ENCODE results near the gene METTL6. TPM values are rescaled to one million over a fixed set of nuclear protein-coding genes. Genes with fewer than 3 reads are reported as not detected.
A peak's percentile ranks its signal among the peaks of the same experiment; 100 is the strongest.
"Not testable (repeated sequence)": the region's sequence is repeated elsewhere in the genome, so short reads cannot be mapped to it uniquely, and the experiment has no call there.

Gene METTL6
- total RNA-seq, 1 experiment from 2014 or later, result 29.3 TPM

DNA sequence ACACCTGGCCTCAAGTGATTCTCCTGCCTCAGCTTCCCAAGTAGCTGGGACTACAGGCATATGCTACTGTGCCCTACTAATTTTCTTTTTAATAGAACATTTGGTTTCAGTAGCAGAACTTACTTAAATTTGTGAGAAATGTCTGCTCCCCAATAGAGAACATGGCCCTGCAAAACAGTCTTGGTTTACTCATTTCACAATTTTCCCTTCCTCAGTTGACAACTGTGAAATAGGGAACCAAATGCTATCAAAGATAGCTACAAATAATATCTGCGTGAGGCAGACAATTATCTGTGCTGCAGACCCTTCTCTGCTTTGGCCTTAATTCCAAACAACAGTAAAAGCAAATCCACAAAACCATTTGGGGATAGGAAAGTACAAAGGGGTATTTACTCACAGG is 22.6 kb downstream of the METTL6 start:
- no peak for DNase-seq (ENCODE audit: low read depth)

DNA sequence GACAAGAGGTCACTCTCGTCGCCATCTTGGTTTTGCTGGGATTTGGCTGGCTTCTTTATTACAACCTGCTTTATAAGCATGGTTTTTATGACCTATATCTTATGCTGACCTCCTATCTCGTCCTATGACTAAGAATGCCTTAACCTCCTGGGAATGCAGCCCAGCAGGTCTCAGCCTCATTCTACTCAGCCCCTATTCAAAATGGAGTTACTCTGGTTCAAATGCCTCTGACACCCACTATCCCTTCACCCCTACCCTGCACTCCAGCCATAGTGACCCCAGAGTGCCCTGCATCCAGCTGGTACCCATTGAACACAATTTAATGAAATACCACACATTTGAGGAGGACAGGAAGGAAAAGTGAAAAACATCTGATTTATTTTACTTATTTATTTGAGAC is 23.4 kb downstream of the METTL6 start:
- no peak for DNase-seq (ENCODE audit: low read depth)

DNA sequence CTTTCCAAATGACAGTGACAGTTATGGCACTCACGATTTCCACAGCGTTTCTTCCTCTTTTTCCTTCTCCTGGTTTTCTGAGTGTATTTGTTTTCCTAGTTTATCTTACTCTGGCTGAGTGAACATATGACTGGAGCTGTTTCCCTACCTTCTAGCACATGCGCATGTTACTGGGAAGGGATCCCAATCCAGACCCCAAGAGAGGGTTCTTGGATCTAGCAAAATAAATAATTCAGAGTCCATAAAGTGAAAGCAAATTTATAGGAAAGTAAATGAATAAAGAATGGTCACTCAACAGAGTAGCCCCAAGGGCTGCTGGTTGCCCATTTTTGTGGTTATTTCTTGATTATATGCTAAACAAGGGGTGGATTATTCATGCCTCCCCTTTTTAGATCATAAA is 23.8 kb downstream of the METTL6 start:
- DNase-seq (ENCODE audit: low read depth), result no peak

DNA sequence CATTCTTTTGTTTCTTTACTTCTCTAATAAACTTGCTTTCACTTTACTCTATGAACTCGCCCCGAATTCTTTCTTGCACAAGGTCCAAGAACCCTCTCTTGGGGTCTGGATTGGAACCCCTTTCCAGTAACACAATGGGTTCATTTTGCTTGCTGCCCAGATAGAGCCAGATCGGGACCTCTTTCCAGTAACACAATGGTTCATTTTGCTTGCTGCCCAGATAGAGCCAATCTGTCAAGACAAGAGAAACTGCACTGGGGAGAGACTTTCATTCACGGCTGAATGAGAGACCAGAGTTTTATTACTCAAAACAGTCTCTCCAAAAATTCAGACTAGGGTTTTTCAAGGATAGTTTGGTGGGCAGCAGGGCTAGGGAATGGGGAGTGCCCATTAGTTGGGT is 25.4 kb downstream of the METTL6 start:
- DNase-seq (ENCODE audit: low read depth), result no peak

DNA sequence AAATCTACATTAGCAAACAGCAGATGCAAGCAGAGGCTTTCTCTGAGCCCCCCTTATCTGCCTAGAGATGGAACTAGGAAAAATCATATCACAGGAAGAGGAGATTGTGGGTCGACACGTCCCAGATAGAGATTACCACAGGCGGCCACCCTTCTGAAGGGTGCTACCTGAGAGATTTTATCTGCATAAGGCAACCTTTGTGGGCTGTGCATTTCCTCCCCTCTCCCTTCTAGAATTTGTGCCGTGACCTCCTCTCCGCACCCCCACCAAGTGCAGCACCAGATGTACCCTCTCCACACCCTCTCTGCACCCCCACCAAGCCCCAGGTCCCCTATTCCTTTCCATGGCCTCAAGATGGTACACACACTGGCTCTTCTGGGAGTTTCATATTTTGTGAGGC is 27.4 kb downstream of the METTL6 start:
- no peak for DNase-seq (ENCODE audit: low read depth)

DNA sequence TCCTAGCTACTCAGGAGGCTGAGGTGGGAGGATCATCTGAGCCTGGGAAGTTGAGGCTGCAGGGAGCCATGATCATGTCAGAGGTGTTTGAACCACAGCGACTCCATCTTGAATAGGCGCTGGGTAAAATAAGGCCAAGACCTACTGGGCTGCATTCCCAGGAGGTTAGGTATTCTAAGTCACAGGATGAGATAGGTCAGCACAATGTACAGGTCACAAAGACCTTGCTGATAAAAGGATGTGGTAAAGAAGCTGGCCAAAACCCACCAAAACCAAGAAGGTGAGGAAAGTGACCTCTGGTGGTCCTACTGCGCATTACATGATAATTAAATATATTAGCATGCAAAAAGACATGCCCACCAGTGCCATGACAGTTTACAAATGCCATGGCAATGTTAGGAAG is 28.6 kb downstream of the METTL6 start:
- peak; percentile 30 for DNase-seq (ENCODE audit: low read depth)

DNA sequence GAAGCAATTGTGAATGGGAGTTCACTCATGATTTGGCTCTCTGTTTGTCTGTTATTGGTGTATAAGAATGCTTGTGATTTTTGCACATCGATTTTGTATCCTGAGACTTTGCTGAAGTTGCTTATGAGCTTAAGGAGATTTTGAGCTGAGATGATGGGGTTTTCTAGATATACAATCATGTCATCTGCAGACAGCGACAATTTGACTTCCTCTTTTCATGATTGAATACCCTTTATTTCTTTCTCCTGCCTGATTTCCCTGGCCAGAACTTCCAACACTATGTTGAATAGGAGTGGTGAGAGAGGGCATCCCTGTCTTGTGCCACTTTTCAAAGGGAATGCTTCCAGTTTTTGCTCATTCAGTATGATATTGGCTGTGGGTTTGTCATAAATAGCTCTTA is 34.1 kb downstream of the METTL6 start:
- DNase-seq (ENCODE audit: low read depth), result not testable (repeated sequence)

DNA sequence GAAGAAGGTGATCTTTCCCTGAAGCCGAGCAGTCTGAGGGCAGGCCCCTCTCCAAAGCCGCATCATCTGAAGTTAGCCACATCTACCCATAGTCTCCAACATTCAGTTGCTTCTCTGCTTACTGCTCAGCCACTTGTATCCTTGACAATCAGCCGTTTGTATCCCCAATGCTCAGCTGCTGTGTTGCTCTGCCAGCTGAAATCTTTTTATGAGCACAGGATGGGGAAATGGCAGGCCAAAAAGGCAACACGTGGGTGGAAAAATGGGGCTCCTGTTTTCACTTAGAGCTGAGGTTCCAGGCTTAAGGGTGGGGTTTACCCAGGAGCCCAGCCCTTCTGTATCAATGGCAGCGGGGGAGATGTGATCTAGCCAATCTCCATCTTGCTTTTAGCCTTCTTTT is 36.3 kb downstream of the METTL6 start:
- DNase-seq (ENCODE audit: low read depth), result no peak

DNA sequence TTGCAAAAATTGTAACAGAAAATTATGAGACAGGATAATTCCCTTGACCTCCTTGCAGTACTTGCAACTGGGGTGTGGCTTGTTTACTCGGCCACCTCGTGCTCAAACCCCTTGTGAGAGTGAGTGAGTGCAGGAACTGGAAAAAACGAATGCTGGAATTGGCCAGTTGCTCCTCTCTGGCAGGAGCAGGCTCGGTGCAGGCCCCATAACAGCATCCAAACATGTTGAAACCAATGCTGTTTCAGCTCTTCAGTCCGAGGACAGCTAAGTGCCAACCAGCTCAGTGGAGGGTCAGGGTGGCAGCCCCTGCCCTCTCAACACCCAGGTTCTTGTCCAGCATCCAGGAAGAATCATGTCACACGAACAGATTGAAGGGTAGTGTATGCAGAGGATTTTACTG is 36.9 kb downstream of the METTL6 start:
- no peak for DNase-seq (ENCODE audit: low read depth)

DNA sequence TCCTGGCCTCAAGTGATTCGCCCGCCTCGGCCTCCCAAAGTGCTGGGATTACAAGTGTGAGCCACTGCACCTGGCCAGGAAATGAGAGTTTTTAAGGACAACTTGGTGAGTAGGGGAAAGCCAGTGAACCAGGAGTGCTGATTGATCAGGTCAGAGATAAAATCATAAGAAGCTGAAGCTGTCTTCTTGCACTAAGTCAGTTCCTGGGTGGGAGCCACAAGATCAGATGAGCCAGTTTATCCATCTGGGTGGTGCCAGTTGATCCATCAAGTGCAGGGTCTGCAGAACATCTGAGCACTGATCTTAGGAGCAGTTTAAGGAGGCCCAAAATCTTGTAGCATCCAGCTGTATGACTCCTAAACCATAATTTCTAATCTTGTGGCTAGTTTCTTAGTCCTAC is 39.0 kb downstream of the METTL6 start:
- not testable (repeated sequence) for DNase-seq (ENCODE audit: low read depth)

DNA sequence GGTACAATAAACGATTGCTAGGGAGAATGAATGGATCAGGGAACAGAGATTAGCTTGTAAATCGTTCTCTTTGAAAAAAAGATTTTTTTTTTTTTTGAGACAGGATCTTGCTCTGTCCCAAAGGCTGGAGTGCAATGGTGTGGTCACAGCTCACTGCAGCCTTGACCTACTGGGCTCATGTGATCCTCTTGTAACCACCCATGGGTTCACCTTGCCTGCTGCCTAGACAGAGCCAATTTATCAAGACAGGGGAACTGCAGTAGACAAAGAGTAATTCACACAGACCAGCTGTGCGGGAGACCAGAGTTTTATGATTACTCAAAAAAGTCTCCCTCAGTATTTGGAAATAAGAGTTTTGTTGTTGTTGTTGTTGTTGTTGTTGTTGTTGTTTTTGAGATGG is 39.6 kb downstream of the METTL6 start:
- DNase-seq (ENCODE audit: low read depth), result no peak

DNA sequence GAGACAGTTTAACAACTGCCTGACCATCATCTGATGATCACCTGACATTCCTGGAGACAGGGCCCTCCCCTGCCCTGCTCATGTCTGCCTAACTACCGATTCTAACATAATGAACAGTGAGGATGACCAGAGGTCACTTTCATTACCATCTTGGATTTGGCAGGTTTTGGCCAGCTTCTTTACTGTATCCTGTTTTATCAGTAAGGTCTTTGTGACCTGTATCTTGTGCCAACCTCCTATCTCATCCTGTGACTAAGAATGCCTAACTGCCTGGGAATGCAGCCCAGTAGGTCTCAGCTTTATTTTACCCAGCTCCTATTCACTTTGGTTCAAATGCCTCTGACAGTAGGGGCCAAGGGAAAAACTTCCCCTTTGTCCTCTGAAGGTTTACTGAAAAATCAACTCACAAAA is 40.2 kb downstream of the METTL6 start:
- DNase-seq (ENCODE audit: low read depth), result peak; percentile 51

DNA sequence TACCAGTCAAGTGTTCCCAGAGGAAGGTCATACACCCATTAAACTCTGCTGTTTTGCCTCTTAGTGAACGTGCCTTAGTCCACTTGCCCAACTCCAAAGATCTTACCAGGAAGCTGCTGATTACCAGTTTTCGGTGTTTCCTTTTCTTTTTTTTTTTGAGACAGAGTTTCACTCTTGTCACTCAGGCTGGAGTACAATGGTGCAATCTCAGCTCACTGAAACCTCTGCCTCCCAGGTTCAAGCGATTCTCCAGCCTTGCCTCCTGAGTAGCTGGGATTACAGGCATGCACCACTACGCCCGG is 40.7 kb downstream of the METTL6 start:
- not testable (repeated sequence) for DNase-seq (ENCODE audit: low read depth)

DNA sequence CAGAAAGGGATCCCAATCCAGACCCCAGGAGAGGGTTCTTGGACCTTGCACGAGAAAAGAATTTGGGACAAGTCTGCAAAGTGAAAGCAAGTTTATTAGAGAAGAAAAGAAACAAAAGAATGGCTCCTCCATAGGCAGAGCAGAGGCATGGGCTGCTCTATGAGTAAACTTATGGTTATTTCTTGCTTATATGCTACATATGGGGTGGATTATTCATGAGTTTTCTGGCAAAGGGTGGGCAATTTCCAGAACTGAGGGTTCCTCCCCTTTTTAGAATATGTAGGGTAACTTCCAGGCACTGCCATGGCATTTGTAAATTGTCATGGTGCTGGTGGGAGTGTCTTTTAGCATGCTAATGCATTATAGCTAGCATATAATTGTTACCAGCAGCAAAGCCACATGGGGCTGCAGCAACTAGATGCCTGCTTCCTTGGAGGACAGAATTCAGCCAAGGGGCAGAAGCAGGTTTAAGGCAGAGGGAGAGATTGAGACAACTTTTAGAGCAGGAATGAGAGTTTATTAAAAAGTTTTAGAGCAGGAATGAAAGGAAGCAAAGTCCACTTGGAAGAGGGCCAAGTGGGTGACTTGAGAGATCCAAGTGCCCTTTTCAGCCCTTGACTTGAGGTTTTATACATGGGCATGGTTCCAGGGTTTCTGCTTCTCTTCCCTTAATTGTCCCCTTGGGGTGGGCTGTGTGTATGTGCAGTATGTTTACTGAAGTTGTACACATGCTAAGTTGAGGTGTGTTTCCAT is 41.3 kb downstream of the METTL6 start:
- DNase-seq (ENCODE audit: low read depth), result no peak

DNA sequence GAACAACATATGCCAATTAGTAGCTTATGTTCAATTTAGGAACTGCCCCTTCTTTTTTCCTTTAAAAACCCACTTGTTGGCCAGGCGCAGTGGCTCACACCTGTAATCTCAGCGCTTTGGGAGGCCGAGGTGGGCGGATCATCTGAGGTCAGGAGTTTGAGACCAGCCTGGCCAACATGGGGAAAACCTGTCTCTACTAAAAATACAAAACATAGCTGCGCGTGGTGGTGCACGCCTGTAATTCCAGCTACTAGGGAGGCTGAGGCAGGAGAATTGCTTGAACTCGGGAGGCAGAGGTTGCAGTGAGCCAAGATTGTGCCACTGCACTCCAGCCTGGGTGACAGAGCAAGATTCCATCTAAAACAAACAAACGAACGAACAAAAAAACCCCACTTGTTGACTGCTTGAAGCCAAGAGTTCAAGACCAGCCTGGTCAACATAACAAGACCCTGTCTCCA is 42.1 kb downstream of the METTL6 start:
- DNase-seq (ENCODE audit: low read depth), result not testable (repeated sequence)

DNA sequence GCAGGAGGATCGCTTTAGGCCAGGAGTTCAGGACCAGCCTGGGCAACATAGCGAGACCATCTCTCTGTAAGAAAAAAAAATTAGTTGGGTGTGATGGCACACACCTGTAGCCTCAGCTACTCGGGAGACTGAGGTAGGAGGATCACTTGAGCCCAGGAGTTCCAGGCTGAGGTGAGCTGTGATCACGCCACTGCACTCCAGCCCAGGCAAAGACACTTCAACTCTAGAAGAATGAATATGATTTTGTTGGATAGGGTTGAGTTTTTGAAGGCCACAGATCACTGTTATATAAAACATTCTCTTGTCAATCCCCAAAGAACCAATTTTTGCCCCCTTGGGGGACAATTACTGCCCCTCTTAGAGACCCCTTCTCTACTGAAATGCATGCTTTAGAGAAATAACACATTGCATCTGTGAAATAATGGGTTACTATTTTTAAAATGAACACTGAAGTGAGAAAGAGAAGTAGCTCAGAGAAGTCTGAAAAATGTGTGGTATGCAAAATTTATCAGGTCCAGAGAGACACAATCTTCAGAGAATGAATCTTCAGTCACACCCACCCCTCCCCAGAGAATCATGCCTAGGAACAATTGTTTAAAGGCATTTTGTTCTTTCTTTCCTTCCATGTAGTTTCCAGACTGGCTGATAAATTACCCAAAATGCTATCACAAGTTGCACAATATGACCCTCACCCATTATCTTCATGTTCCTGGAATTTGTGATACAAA is 42.7 kb downstream of the METTL6 start:
- DNase-seq (ENCODE audit: low read depth), result no peak

DNA sequence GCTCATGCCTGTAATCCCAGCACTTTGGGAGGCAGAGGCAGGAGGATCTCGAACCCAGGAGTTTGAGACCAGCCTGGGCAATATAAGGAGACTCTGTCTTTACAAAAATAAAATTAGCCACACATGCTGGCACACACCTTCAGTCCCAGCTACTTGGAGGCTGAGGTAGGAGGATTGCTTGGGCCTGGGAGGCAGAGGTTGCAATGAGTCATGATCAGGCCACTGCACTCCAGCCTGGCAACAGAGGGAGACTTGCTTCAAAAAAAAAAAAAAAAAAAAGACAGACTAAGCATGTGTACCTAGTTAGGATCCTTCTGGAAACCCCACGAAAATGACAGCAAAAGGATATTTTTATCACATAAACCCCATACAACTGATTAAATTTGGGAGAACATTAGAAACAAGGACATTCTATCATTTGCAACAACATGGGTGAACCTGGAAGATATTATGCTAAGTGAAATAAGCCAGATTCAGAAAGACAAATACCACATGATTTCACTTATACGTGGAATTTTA is 44.9 kb downstream of the METTL6 start:
- DNase-seq (ENCODE audit: low read depth), result no peak

DNA sequence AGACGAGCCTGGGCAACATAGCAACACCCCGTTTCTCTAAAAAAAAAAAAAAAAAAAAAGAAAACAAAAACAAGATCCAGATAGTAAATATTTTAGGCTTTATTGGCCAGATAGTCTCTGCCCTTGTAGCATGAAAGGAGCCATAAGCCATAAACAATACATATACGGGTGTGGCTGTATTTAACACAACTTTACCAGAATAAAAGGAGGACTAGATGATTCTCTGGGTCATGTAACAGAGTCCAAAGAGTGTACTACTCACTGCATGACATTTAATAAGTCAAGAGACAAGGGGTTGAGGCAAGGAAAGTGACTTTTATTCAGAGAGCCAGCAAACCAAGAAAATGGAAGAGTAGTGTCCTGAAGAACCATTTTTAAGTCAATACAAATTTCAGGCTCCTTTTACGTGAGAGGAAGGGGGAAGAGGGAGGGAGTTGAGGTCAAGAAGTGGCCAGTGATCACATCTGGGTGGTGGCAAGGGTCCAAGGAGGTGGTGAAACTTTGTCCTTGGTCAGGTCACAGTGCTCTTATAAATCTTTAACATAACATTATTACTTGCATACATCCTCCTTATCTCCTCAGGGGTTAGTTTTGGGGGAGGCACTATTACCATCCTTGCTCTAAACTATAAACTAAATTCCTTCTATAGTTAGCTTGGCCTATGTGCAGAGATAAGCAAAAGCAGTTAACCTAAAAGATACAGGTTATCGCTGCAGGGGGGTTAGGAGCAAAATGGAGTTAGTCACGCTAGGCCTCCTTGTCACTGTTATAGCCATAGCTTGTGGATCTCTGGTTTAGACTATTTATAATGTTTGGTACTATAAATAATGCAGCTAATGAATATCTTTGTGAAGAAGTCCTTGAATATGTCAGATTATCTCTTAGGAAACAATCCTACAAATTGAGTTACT is 46.1 kb downstream of the METTL6 start:
- no peak for DNase-seq (ENCODE audit: low read depth)

DNA sequence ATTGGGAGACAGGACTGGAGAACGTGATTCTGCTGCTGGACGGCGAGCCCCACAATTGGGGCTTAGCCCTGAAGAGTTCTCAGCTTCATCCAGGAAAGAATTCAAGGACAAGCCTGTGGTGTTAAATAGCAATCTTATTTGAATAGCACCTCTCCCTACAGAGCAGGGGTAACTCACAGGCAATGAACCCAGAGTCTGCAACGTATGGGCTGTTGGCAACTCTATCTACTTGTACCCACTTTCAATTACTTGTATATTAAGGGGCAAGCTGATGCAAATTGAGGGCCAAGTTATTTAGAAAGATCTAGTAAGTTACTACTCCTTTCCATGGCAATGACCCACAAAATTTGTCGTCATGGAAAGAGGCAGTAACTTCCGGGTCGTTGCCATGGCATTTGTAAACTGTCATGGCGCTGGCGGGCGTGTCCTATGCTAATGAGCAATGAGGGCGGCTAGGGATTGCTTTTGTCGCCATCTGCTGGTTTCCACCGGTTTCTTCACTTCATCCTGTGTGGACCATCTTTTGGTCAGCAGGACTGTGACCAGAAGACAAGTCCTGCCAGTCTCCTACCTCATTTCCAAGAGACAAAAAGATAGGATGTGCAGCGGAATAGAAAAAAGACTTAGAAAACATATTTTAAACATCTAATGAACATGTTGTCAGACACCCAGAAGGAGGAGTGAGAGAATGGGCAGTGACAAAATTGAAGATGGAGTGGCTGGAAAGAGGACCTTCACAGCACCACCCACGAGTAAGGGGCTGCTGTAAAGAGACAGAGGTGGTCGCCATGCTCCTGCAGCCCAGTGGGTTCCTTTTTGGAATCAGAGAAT is 49.2 kb downstream of the METTL6 start:
- peak; percentile 86 for DNase-seq (ENCODE audit: low read depth)

DNA sequence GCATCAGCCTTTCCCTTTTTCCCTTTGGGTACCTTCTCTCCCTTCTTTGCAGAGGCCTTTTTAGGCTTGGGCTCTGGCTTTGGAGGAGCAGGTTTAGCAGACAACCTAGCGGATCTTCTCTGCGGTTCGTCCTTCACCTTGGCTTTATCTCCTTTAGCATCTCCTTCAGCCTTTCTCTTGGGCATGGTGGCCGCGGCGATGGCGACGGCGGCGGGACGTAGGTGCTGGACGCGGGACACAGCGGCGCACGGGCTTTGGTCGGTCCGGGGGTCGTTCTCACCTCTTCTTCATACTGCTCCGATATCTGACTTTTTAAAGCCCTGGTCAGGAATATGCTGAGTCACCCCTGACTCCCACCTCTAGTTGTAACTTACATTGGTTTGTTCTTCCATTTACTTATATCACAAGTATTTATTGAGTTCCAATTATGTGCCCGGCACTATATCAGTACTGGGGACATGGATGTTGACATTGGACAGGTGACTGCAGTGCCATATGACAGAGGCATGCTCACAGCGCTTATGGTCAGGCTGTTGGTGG is 51.8 kb downstream of the METTL6 start:
- DNase-seq (ENCODE audit: low read depth), result no peak

DNA sequence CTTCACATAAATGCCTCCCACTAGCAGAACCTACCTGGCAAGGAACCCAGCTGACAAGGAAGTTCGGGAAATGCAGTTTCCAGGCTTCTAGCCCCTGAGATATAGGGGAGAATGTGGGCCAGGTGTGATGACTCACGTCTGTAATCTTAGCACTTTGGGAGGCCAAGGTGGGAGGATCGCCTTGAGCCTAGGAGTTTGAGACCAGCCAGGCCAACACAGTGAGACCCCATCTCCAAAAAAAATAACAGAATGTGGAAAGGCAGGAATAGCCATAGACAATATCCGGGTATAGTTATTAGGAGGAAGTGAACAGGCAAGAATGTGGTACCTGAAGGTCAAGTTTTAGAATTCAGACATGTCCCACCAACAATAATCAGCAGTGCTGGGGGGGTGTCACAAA is 54.4 kb downstream of the METTL6 start:
- no peak for DNase-seq (ENCODE audit: low read depth)
